ACC112 (cell line): ENCODE results near the gene IL12RB2.

Source experiments
- H2AFZ ChIP-seq: fragments of 200-600 bp; sonication (generic); one replicate; pipeline ENCODE4 v1.6.0; 2017; ENCODE audit warnings: antibody characterized with exemption, low read length; ENCODE audit not compliant: unreplicated experiment
- H3K27ac ChIP-seq: fragments of 200-600 bp; sonication (generic); 2 replicates; pipeline ENCODE4 v1.5.1; 2014; ENCODE audit warnings: low read depth, mild to moderate bottlenecking, antibody characterized with exemption, low read length, moderate library complexity
- H3K27me3 ChIP-seq: fragments of 200-600 bp; sonication (generic); 2 replicates; pipeline ENCODE4 v1.6.1; 2014; ENCODE audit warnings: mild to moderate bottlenecking, antibody characterized with exemption, low read length, moderate library complexity, mixed read lengths; ENCODE audit not compliant: insufficient read depth
- H3K36me3 ChIP-seq: fragments of 200-600 bp; sonication (generic); 2 replicates; pipeline ENCODE4 v1.6.1; 2016; ENCODE audit warnings: mild to moderate bottlenecking, antibody characterized with exemption, low read length, moderate library complexity, mixed read lengths; ENCODE audit not compliant: insufficient read depth
- H3K4me1 ChIP-seq: fragments of 200-600 bp; sonication (generic); one replicate; pipeline ENCODE4 v1.6.1; 2016; ENCODE audit warnings: low read length, mixed read lengths; ENCODE audit not compliant: insufficient read depth, unreplicated experiment, control insufficient read depth
- H3K4me3 ChIP-seq: fragments of 200-600 bp; sonication (generic); 2 replicates; pipeline ENCODE4 v1.5.1; 2014; ENCODE audit warnings: mild to moderate bottlenecking, low read depth, low read length
- H3K79me2 ChIP-seq: fragments of 200-600 bp; sonication (generic); one replicate; pipeline ENCODE4 v1.6.0; 2016; ENCODE audit warnings: low read length; ENCODE audit not compliant: control insufficient read depth, unreplicated experiment, insufficient read depth

IL12RB2 gene

DNA sequence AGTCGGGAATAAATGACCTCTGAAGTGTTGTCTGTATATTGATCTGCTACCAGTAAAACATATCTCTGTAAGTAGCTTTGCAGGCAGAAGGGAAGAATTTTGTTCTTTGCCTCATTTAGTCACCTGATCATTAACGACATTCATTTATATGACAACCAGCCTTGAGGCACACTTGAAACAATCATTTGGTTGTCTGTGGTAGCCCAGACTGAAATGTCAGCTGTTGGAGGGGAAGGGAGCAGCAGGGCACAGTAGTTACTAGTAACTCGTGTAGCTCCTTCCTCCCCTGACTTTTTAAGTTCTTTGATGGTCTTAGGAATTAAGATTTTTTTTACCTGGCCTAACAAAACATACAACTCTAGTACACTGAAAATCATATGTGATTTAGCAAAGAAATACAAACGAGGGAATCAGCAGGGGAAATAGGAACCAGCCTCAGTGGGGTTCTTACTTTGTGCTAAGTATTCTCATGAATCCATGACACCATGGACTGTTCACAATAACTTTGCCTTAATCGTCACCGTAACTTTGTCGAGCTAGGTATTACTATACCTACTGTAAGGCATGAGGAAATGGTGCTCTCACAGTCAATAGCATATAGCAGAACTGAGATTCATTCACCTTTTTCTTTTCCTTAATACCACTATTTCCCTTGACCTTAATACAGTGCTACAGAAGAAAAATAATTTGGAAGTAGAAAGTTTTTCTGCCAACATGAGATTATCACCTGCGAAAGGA is 6.4 kb downstream of the IL12RB2 start:
- Histone ChIP-seq H3K79me2 (no peaks in the 10 kb centered on the region), H2AFZ (no peak overlapping the region), H3K4me3 (no peak overlapping the region), H3K27ac (no peak overlapping the region), H3K36me3 (no peaks in the 10 kb centered on the region), H3K27me3 (0 out of 2 replicates have a peak, but pooled peaks cover 4% of the 10 kb centered on the region), H3K4me1 (no peaks in the 10 kb centered on the region)

DNA sequence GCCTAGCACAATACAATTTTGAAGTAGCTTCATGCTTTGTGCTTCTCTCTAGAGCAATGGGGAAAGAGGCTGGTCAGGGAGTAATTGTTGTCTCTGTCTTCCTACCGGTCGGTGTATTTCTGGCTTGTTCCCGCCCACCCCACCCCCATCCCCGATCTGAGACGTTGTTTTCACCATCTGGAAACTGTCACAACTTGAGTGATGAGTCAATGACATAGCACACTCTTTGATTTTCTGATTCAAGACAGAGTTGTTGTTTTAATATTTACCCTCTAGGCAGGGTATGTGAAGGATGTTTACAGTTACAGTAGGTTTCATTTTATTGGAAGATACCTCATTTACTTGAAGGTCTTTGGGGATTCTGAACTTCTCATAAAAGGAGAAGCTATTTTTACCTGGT is 7.0 kb downstream of the IL12RB2 start:
- Histone ChIP-seq H3K27ac (no peak overlapping the region), H3K36me3 (no peaks in the 10 kb centered on the region), H3K79me2 (no peaks in the 10 kb centered on the region), H3K4me3 (no peak overlapping the region), H3K27me3 (peaks cover 8% of the 10 kb centered on the region; the same call in 1 of the 2 replicates), H3K4me1 (no peaks in the 10 kb centered on the region), H2AFZ (no peak overlapping the region)

DNA sequence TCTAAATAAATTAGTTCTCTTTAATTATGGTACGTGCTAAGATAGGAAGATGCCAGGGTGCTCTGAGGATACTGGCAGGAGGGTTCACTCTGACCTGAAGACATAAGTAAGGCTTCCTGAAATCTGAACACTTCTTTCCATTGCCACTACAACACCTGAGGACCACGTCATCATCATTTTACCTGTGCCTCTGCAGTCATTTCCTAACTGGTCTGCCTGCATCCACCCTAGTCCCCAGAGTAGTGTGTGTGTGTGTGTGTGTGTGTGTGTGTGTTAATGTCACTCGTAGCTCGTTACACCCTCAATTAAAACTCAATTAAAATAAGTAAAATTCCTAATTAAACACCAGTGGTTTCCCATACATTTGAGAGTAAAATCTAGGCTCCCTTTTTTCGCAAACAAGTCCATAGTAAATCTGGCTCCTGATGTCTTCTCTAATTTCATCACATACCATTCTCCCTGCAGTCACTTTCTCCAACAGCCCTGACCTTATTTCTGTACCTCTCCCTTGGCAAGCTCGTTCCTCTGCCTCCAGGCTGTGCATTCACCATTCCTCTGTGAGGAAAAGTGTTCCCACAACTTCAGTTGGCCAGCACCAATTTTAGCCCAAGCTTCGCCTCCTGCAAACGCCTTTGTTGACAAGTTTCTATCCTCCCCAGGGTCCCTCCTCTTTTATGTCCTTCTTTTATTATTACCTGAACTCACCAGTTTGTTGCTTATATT is 8.7 kb downstream of the IL12RB2 start:
- peaks cover 8% of the 10 kb centered on the region; the same call in 1 of the 2 replicates for H3K27me3 ChIP-seq
- H3K36me3 ChIP-seq, result no peaks in the 10 kb centered on the region
- H3K27ac ChIP-seq, result no peak overlapping the region
- H3K4me3 ChIP-seq, result no peak overlapping the region
- no peaks in the 10 kb centered on the region for H3K4me1 ChIP-seq
- no peaks in the 10 kb centered on the region for H3K79me2 ChIP-seq
- H2AFZ ChIP-seq, result no peak overlapping the region

DNA sequence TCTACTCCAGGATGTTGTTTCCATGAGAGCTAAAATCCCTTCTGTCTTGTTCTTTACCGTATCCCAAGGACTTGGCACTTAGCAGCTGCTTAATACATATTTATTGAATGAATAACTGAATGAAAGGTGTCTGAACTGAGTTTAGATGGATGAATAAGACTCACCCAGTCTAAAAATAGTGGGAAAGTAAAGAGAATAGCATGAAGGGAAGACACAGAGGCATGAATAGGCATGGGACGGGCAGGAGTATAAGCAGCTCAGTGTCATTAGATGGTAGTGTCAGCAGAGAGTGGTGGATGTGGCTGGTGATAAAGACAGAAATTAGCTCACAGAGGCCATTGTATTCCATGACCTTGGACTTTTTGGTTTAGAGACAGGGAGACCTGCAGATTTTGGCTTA is 9.2 kb downstream of the IL12RB2 start:
- Histone ChIP-seq H3K27me3 (peaks cover 8% of the 10 kb centered on the region; the same call in 1 of the 2 replicates), H3K79me2 (no peaks in the 10 kb centered on the region), H3K4me3 (no peak overlapping the region), H3K27ac (no peak overlapping the region), H3K36me3 (no peaks in the 10 kb centered on the region), H3K4me1 (no peaks in the 10 kb centered on the region), H2AFZ (no peak overlapping the region)

DNA sequence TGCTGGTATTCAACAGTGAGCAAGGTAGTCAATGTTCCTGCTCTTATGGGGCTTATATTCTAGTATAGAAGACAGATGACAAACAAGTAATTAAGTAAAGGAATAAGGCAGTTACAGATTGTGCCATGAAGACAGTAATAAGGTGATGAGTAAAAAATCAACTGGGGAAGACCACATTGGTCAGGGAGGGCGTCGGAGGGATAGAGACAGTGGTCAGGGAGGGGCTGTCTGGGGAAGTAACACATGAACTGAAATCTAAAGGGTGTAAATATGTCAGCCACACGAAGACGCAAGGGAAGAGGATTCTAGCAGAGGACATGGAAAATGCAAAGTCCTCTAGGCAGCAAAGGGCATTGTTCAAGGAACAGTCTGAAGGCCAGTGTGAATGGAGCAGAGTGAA is 10.1 kb downstream of the IL12RB2 start:
- Histone ChIP-seq H3K4me1 (no peaks in the 10 kb centered on the region), H2AFZ (no peak overlapping the region), H3K27me3 (peaks cover 8% of the 10 kb centered on the region; the same call in 1 of the 2 replicates), H3K36me3 (no peaks in the 10 kb centered on the region), H3K27ac (no peak overlapping the region), H3K79me2 (no peaks in the 10 kb centered on the region), H3K4me3 (no peak overlapping the region)

DNA sequence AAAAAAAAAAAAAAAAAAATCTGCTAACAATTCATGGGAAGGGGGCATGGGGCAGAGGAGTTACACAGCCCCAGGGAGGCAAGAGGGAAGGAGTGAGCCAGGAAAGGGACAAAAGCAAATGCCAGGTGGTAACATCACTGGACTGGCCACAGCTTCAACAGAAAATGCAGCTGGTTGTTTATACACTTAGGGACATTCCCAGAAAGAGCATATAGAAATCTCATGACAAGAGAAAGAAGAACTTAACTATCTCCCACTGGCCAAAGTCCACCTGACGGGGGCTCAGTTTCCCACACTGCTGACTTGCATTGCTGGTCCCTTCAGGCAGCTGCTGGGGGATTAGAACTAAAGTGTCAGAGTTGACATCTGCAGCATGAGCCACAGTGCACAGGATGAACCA is 14.8 kb downstream of the IL12RB2 start:
- no peak overlapping the region for H3K27ac ChIP-seq
- H3K36me3 ChIP-seq, result no peaks in the 10 kb centered on the region
- no peaks in the 10 kb centered on the region for H3K79me2 ChIP-seq
- H3K4me3 ChIP-seq, result no peak overlapping the region
- H3K4me1 ChIP-seq, result no peaks in the 10 kb centered on the region
- H2AFZ ChIP-seq, result no peak overlapping the region
- peaks cover 4% of the 10 kb centered on the region; the same call in 1 of the 2 replicates for H3K27me3 ChIP-seq

DNA sequence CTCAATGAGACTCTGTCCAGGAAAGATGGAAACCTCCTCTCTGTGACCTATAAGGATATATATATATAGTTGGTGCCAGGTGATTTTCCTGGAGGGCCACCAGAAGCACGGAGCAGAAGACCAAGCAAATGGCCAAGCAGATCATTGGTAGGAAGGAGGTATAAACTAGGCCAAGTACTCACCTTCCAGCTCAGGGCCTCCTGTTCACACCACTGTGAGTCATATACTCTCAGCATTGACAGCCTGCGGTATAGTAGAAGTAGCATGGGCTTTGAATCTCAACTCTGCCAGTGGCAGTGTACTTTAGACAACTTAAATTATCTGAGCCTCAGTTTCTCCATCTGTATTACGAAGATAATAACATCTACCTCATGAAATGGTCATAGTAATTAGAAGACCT is 15.4 kb downstream of the IL12RB2 start:
- no peak overlapping the region for H3K27ac ChIP-seq
- H3K27me3 ChIP-seq, result peaks cover 4% of the 10 kb centered on the region; the same call in 1 of the 2 replicates
- no peaks in the 10 kb centered on the region for H3K4me1 ChIP-seq
- H3K36me3 ChIP-seq, result no peaks in the 10 kb centered on the region
- H3K79me2 ChIP-seq, result no peaks in the 10 kb centered on the region
- H2AFZ ChIP-seq, result no peak overlapping the region
- no peak overlapping the region for H3K4me3 ChIP-seq

DNA sequence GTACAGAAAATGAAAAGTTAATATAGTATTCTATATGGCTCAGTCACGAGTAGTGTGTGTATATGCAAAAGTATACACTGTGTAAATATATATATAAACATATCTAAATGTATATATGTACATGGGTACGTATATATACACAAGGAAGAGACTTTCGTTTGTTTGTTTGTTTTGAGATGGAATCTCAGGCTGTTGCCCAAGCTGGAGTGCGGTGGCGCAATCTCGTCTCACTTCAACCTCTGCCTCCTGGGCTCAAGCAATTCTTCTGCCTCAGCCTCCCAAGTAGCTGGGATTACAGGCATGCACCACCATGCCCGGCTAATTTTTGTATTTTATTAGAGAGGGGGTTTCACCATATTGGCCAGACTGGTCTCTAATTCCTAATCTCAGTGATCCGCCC is 16.4 kb downstream of the IL12RB2 start:
- H3K36me3 ChIP-seq, result no peaks in the 10 kb centered on the region
- peaks cover 4% of the 10 kb centered on the region; the same call in 1 of the 2 replicates for H3K27me3 ChIP-seq

DNA sequence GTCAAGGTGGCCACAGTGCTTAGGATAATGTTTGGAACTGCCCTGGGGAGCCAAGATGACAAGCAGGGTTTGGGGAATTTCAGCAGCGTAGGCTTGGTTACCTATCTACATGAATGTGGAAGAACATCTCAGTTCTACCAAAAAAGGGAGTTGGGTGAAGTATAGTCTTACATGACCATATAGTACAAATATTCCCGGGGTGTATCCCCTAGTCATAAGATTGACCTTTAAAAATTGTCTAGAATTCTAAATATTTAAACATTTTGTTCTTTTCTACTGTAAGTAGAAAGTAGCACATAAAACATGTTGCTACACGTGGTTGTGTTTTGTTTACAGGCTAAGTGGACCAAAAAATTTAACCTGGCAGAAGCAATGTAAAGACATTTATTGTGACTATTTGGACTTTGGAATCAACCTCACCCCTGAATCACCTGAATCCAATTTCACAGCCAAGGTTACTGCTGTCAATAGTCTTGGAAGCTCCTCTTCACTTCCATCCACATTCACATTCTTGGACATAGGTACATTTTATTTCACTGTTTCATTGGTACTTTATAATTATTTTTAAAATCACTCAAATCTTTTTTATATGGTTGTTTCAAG is 20.3 kb downstream of the IL12RB2 start:
- Histone ChIP-seq H2AFZ (no peak overlapping the region), H3K4me3 (no peak overlapping the region), H3K79me2 (no peaks in the 10 kb centered on the region), H3K36me3 (no peaks in the 10 kb centered on the region), H3K4me1 (no peaks in the 10 kb centered on the region), H3K27me3 (no peaks in the 10 kb centered on the region), H3K27ac (no peak overlapping the region)

More for the DNA sequence above, 16.4 kb downstream of the IL12RB2 start:
- H3K27ac ChIP-seq, result no peak overlapping the region
- no peaks in the 10 kb centered on the region for H3K4me1 ChIP-seq
- no peak overlapping the region for H3K4me3 ChIP-seq
- H2AFZ ChIP-seq, result no peak overlapping the region
- no peaks in the 10 kb centered on the region for H3K79me2 ChIP-seq

DNA sequence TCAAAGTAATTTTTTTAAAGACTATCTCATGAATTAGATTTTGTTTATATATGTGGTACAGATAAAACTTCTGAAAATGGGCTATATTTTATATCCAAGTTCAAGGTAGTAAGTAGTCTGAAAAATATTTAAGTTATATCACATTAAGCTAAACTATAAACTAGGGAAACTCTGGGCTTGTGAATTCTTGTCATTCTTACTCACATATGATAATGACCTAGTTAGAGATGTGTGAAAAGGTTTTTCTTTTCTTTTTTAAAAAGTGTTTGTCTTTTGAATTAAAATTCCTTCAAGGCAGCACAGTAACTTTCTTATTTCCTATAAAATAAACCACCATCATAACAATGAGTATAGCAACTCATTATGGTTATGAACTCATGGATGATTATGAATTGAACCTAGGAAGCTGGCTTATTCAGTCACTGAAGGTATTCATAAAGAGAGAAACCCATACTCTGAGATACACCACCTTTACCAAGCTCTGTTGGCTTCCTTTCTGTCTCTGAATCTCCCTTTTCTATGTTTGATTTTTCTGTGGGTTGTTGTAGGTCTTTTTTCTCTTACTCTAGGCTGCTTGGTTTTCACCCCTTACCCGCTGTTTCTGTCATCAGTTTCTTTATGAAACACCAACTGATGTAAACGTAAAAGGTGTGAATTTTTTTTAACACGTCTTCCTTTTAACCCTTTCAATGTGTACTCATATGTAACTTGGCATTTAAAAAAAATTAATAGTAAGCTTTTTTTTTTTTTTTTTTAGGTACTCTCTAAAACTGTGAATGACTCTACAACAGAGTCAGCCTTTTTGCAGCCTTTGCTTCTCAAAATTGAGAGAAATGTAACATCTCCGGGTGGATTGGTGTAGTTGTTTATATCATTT is 25.2 kb downstream of the IL12RB2 start:
- no peaks in the 10 kb centered on the region for H3K79me2 ChIP-seq
- H2AFZ ChIP-seq, result no peak overlapping the region
- H3K4me3 ChIP-seq, result no peak overlapping the region
- peaks cover 12% of the 10 kb centered on the region for H3K4me1 ChIP-seq
- no peaks in the 10 kb centered on the region for H3K27me3 ChIP-seq
- no peak overlapping the region for H3K27ac ChIP-seq
- H3K36me3 ChIP-seq, result no peaks in the 10 kb centered on the region
